NT2/D1 (cell line): ENCODE measurements around the gene THBS3.

Source experiments
- SUZ12 ChIP-seq: IDR thresholded peaks from 2 replicates; pipeline ENCODE4 v1.6.1; 2011; ENCODE audit not compliant: insufficient read length, insufficient read depth; ENCODE audit errors: extremely low read depth
- YY1 ChIP-seq: IDR thresholded peaks from 2 replicates; pipeline ENCODE4 v1.6.1; 2011; ENCODE audit not compliant: insufficient read length, insufficient read depth
- ZNF274 ChIP-seq: IDR thresholded peaks from 2 replicates; pipeline ENCODE4 v1.6.1; 2011; ENCODE audit warnings: mild to moderate bottlenecking, low read depth, low read length

- no peak for TF ChIP-seq YY1
- TF ChIP-seq SUZ12, result no peak
- TF ChIP-seq ZNF274, result no peak
These were observed 7.9 kb downstream of the THBS3 start for GRCh38 chr1:155199792-155200191.
